Measurements from ENCODE around the gene PAOX.
A peak's percentile ranks its signal among the peaks of the same experiment; 100 is the strongest.

Gene PAOX

DNA sequence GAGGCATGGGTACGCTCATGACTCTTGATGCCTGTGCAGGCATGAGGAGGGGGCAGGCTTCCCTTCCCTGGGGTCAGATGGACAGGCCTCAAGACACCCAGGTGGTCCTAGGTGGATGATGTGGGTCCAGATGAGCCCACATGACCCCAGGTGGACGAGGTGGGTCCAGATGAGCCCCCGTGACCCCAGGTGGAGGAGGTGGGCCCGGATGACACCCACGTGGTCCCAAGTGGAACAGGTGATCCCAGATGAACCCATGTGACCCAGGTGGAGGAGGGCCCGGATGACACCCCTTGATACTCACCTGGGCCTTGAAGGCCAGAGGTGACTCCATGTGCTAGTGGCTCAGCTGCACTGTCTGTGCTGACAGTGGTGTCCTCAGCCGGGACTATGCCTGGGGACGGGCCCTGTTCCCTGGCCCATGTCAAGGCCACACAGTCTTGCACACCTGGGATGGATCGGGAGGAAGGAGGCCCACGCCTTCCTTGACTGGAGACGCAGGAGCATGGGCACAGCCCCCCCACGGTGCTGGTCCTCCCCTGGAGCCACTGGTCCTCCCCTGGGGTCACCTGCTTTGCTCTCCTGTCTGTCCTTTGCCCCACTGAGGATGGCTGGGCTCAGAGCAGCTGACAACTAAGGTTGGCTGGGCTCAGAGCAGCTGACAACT lies 28.6 kb upstream of the PAOX start:
- DNase-seq (ENCODE audit: low spot score), result no peak

- no peak for DNase-seq (ENCODE audit: low spot score)
These were observed 28.1 kb upstream of the PAOX start for GRCh38 chr10:133350950-133351329.

GRCh38 chr10:133351408-133352318 lies 27.4 kb upstream of the PAOX start:
- no peak for DNase-seq (ENCODE audit: low spot score)

GRCh38 chr10:133353202-133353959 lies 25.7 kb upstream of the PAOX start:
- no peak for DNase-seq (ENCODE audit: low spot score)

GRCh38 chr10:133353988-133354605 lies 25.0 kb upstream of the PAOX start:
- DNase-seq (ENCODE audit: low spot score), result no peak

GRCh38 chr10:133354672-133355240 lies 24.3 kb upstream of the PAOX start:
- DNase-seq (ENCODE audit: low spot score), result no peak

DNA sequence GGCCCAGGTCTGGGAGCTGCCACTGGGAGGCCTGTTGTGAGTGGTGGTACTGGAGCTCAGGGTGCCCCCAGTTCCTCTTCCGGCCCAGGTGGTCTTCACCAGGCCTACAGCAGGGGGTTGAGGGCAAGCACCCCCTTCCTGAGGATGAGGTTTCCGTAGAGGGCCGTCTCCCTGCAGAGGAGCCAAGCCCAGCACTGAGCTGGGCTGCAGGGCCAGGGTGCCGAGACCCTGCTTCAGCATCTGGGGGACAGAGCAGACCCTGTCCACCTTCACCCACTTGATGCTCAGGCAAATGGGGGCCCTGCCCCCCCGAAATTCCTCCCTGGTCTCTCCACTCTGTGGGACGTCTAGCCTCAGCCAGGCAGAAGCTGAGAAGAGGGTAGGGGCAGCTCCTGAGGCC lies 23.8 kb upstream of the PAOX start:
- DNase-seq (ENCODE audit: low spot score), result no peak

GRCh38 chr10:133355991-133356390 lies 23.1 kb upstream of the PAOX start:
- DNase-seq (ENCODE audit: low spot score), result no peak

DNA sequence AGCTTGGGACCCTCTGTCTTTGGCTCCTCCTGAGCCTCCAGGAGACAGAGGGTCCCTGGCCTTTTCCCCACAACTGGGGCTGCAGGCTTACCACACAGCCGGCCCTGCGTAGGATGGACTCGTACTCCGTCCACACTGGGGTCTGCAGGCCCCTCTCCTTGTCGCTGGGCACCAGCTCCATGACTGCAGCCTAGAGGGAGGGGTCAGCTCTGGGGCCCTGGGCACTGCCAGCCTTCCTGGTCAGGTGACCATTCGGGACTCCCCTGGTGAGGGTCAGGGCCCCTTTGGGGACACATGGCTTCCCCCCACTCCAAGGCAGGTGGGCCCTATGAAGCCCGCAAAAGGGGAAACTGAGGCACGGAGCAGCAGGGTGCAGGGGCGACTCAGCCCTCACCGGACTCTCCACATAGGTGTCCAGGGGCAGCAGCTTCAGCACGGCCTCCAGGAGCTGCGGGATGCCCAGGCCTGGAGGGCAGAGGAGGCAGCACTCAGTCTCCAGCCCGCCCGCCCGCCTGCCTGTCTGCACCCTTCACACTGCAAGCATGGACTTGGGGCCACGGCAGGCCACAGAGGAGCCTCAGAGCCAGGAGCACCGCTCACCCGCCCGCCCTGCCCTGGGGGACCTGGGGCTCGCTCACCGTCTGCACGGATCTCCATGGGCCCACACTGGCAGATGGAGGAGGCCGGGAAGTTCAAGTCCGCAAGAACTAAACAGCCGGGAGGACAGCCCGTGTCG lies 22.3 kb upstream of the PAOX start:
- no peak for DNase-seq (ENCODE audit: low spot score)

- peak; percentile 70 for DNase-seq (ENCODE audit: low spot score)
These were observed 21.5 kb upstream of the PAOX start, which contains the start of gene FUOM for GRCh38 chr10:133357285-133358161. Gene FUOM (minus strand): TSS chr10:133358019. CDS start chr10:133358007, 12 bp downstream.

DNA sequence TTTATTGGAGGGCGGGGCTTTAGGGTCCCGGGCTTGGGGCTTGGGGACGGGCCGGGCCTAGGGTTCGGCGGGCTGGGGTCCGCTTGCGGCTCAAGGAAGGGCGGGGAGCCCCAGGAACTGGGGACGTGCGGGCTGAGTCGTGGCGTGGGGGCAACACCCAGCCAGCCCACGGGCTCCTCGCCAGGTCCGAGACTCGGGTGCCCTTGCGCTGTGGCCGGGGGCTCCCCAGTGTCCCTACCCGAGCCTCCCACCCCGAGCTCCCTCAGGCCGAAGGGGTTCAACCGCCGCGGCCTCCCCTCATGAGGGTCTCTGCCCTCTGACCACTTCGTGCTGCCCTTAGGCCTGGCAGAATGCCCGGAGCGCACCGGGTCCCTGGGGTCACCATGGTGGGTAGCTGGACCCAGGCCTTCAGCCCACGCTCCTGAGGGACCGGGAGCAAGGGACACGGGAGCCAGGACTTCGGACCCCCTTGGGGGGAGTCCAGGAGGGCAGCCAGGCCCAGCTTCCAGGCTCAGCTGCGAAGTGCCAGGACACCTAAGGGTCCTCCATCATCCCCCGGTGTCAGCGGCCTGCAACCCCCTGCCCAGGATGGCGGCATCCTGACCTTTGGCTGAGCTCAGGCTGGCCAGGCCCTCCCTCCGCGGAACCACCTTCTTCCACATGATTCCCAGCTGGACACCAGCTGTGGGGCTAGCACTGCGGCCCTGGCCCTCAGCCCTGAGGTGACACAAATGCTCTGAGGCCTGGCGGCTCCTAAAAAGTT lies 20.7 kb upstream of the PAOX start:
- no peak for DNase-seq (ENCODE audit: low spot score)

GRCh38 chr10:133358925-133359310 lies 20.1 kb upstream of the PAOX start:
- DNase-seq (ENCODE audit: low spot score), result no peak

- no peak for DNase-seq (ENCODE audit: low spot score)
These were observed 19.5 kb upstream of the PAOX start for GRCh38 chr10:133359554-133359971.

DNA sequence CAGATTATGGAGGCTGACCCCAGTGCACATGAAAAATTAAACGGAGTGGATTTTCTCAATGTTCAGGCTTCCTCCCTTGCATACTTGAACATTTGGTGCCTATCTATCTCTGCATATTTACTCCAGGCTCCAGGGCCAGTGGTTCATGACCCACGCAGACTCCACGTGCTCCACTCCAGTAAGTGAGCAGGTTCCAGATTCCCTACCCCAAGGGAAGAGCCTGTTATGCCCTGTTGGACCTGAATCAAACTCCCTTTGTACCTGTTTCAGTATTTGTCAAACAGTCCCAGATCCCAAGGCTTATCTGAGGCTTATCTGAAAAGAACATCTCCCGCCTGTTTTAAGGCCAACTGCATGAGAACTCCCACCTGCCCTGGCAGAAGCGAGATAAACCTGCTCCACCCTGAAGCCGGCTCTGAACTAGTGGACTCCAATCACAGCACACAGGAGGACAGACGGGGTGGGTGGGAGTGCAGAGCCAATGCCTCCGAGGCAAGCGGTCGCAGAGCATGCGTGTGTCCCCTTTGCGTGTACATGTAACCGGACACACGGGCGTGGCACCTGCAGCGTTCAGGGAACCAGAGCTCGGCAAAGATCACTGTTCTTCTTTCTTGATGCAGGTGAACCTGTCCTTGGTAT lies 19.0 kb upstream of the PAOX start:
- no peak for DNase-seq (ENCODE audit: low spot score)

DNA sequence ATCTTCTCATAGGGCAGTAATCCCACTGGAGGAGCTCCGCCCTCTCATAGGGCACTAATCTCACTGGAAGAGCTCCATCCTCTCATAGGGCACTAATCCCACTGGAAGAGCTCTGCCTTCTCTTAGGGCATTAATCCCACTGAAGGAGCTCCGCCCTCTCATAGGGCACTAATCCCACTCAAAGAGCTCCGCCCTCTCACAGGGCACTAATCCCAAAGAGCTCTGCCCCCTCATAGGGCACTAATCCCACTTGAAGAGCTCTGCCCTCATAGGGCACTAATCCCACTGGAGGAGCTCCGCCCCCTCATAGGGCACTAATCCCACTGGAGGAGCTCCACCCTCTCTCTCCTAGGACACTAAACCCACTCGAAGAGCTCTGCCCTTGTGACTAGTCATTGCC lies 17.8 kb upstream of the PAOX start:
- DNase-seq (ENCODE audit: low spot score), result peak; percentile 52

- no peak for DNase-seq (ENCODE audit: low spot score)
These were observed 17.2 kb upstream of the PAOX start for GRCh38 chr10:133361773-133362441.

DNA sequence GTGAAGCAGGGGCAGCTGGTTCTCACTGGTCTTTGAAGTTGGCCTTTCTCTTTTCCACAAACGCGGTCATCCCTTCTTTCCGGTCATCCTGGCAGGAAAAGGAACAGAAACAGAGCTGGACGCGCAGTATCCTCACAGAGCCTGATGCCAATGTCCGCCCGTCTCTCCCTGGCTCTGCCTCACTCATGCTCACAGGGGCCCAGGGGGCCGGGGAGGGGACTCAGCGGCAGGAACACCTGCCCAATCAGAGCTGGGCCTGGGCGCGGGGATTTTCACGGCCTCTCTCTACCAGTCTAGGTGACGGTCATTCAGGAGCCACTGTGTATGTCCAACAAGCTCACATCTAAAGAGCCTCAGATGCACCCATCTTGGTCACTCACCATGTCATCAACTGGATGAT lies 16.2 kb upstream of the PAOX start:
- no peak for DNase-seq (ENCODE audit: low spot score)
